OCI-LY1 (cell line): ENCODE results near the gene LIMS1.
"Not testable (repeated sequence)": the region's sequence is repeated elsewhere in the genome, so short reads cannot be mapped to it uniquely, and the experiment has no call there.

Source experiments
- H2AFZ ChIP-seq: fragments of 200-600 bp; sonication (generic), shearing (Covaris generic); 2 replicates; pipeline ENCODE4 v1.6.0; 2014; ENCODE audit warnings: antibody characterized with exemption, mild to moderate bottlenecking, low read length
- H3F3A ChIP-seq: fragments of 200-600 bp; sonication (generic), shearing (Covaris generic); 2 replicates; pipeline ENCODE4 v1.6.0; 2014; ENCODE audit warnings: mild to moderate bottlenecking, antibody characterized with exemption, low read length, moderate library complexity; ENCODE audit not compliant: insufficient read depth
- H3K27ac ChIP-seq: fragments of 200-600 bp; sonication (generic); 2 replicates; pipeline ENCODE4 v1.5.1; 2014; ENCODE audit warnings: low read length, mixed run types, mild to moderate bottlenecking, low read depth; ENCODE audit not compliant: poor library complexity, severe bottlenecking
- H3K27me3 ChIP-seq: fragments of 200-600 bp; sonication (generic); 2 replicates; pipeline ENCODE4 v1.6.0; 2014; ENCODE audit warnings: antibody characterized with exemption, mild to moderate bottlenecking, low read length, moderate library complexity; ENCODE audit not compliant: insufficient read depth
- H3K36me3 ChIP-seq: fragments of 200-600 bp; sonication (generic); 2 replicates; pipeline ENCODE4 v1.6.1; 2014; ENCODE audit warnings: mild to moderate bottlenecking, antibody characterized with exemption, low read length, moderate library complexity, mixed read lengths; ENCODE audit not compliant: insufficient read depth
- H3K4me1 ChIP-seq: fragments of 200-600 bp; sonication (generic); 2 replicates; pipeline ENCODE4 v1.5.1; 2014; ENCODE audit warnings: mild to moderate bottlenecking, low read length, moderate library complexity; ENCODE audit not compliant: insufficient read depth, severe bottlenecking
- H3K4me2 ChIP-seq: fragments of 200-600 bp; sonication (generic), shearing (Covaris generic); 2 replicates; pipeline ENCODE4 v1.6.1; 2014; ENCODE audit warnings: low read length
- H3K4me3 ChIP-seq: fragments of 200-600 bp; sonication (generic); 2 replicates; pipeline ENCODE4 v1.5.1; 2014; ENCODE audit warnings: low read length, low read depth, mild to moderate bottlenecking, mixed read lengths; ENCODE audit not compliant: poor library complexity, severe bottlenecking
- H3K79me2 ChIP-seq: fragments of 200-600 bp; shearing (Covaris generic); 2 replicates; pipeline ENCODE4 v1.6.1; 2016; ENCODE audit warnings: mixed run types, low read length, mixed read lengths; ENCODE audit not compliant: insufficient read depth
- H3K9ac ChIP-seq: fragments of 200-600 bp; sonication (generic), shearing (Covaris generic); 2 replicates; pipeline ENCODE4 v1.6.1; 2014; ENCODE audit warnings: mild to moderate bottlenecking, low read length, mixed read lengths
- H3K9me2 ChIP-seq: fragments of 200-600 bp; sonication (generic), shearing (Covaris generic); 2 replicates; pipeline ENCODE4 v1.6.1; 2014; ENCODE audit warnings: low read depth, mild to moderate bottlenecking, low read length, mixed read lengths
- H3K9me3 ChIP-seq: fragments of 200-600 bp; shearing (Covaris generic); 2 replicates; pipeline ENCODE4 v1.6.1; 2014; ENCODE audit warnings: low read length, mixed read lengths
- H4K20me1 ChIP-seq: fragments of 200-600 bp; sonication (generic), shearing (Covaris generic); 2 replicates; pipeline ENCODE4 v1.6.0; 2016; ENCODE audit warnings: mild to moderate bottlenecking, low read length; ENCODE audit not compliant: insufficient read depth

Gene LIMS1

GRCh38 chr2:108654521-108655125 is 120.4 kb downstream of the LIMS1 start:
- not testable (repeated sequence) for H3F3A ChIP-seq, H3K36me3 ChIP-seq, H4K20me1 ChIP-seq, H3K9me2 ChIP-seq, H3K4me2 ChIP-seq, H3K9me3 ChIP-seq, H3K4me3 ChIP-seq, H2AFZ ChIP-seq, H3K9ac ChIP-seq, H3K27me3 ChIP-seq, H3K79me2 ChIP-seq
- Histone ChIP-seq H3K4me1 (peaks cover 27% of the 10 kb centered on the region), H3K27ac (peak overlapping the region; percentile 69)

- not testable (repeated sequence) for H3F3A ChIP-seq, H2AFZ ChIP-seq, H3K27me3 ChIP-seq, H3K9me3 ChIP-seq, H4K20me1 ChIP-seq, H3K4me3 ChIP-seq, H3K9ac ChIP-seq, H3K9me2 ChIP-seq, H3K79me2 ChIP-seq, H3K36me3 ChIP-seq, H3K4me2 ChIP-seq, H3K27ac ChIP-seq
- peaks cover 27% of the 10 kb centered on the region for H3K4me1 ChIP-seq
Measured at GRCh38 chr2:108655270-108655669, 121.0 kb downstream of the LIMS1 start.

- H3K79me2 ChIP-seq, H3K9ac ChIP-seq, H3F3A ChIP-seq, H3K36me3 ChIP-seq, H3K9me3 ChIP-seq, H3K27ac ChIP-seq, H3K4me2 ChIP-seq, H3K27me3 ChIP-seq, H2AFZ ChIP-seq, H3K4me3 ChIP-seq, H3K9me2 ChIP-seq, H4K20me1 ChIP-seq: not testable (repeated sequence)
- peaks cover 27% of the 10 kb centered on the region for H3K4me1 ChIP-seq
Measured at GRCh38 chr2:108656282-108656681, 122.0 kb downstream of the LIMS1 start.

- not testable (repeated sequence) for H3F3A ChIP-seq, H3K36me3 ChIP-seq, H4K20me1 ChIP-seq, H3K79me2 ChIP-seq, H3K27ac ChIP-seq, H3K9me2 ChIP-seq, H3K27me3 ChIP-seq, H3K4me3 ChIP-seq, H2AFZ ChIP-seq, H3K4me2 ChIP-seq, H3K9ac ChIP-seq, H3K9me3 ChIP-seq
- H3K4me1 ChIP-seq = peaks cover 22% of the 10 kb centered on the region
Measured at GRCh38 chr2:108657517-108657916, 123.2 kb downstream of the LIMS1 start.

- not testable (repeated sequence) for H3K79me2 ChIP-seq, H3K27me3 ChIP-seq, H3K9ac ChIP-seq, H3K4me2 ChIP-seq, H3K4me3 ChIP-seq, H2AFZ ChIP-seq, H3K9me2 ChIP-seq, H4K20me1 ChIP-seq, H3K27ac ChIP-seq, H3K9me3 ChIP-seq, H3K36me3 ChIP-seq, H3F3A ChIP-seq
- peaks cover 13% of the 10 kb centered on the region for H3K4me1 ChIP-seq
Measured at GRCh38 chr2:108658553-108658952, 124.3 kb downstream of the LIMS1 start.

GRCh38 chr2:108661493-108661892 is 127.2 kb downstream of the LIMS1 start:
- H3K79me2 ChIP-seq, H3K27ac ChIP-seq, H3K4me2 ChIP-seq, H3F3A ChIP-seq, H3K36me3 ChIP-seq, H3K9me3 ChIP-seq, H3K27me3 ChIP-seq, H4K20me1 ChIP-seq, H3K4me3 ChIP-seq, H3K9me2 ChIP-seq, H2AFZ ChIP-seq, H3K4me1 ChIP-seq, H3K9ac ChIP-seq: not testable (repeated sequence)

GRCh38 chr2:108662207-108662612 is 127.9 kb downstream of the LIMS1 start:
- H3K36me3 ChIP-seq, H3K4me1 ChIP-seq, H2AFZ ChIP-seq, H3K4me3 ChIP-seq, H3K27me3 ChIP-seq, H3K79me2 ChIP-seq, H3K4me2 ChIP-seq, H4K20me1 ChIP-seq, H3K9me3 ChIP-seq, H3K9ac ChIP-seq, H3F3A ChIP-seq, H3K27ac ChIP-seq, H3K9me2 ChIP-seq: not testable (repeated sequence)

GRCh38 chr2:108663346-108663745 is 129.1 kb downstream of the LIMS1 start:
- H3K27ac ChIP-seq, H3K4me2 ChIP-seq, H3K9me2 ChIP-seq, H3K36me3 ChIP-seq, H3K4me3 ChIP-seq, H2AFZ ChIP-seq, H3K4me1 ChIP-seq, H3K79me2 ChIP-seq, H3F3A ChIP-seq, H3K27me3 ChIP-seq, H3K9me3 ChIP-seq, H3K9ac ChIP-seq, H4K20me1 ChIP-seq: not testable (repeated sequence)
